SH-SY5Y (cell line): Measurements from ENCODE around the gene ZNF787.

Experiments
- GATA2 ChIP-seq: IDR thresholded peaks from 2 replicates; pipeline ENCODE4 v1.6.1; 2011; ENCODE audit warnings: mild to moderate bottlenecking, low read depth, low read length
- GATA3 ChIP-seq: IDR thresholded peaks from 2 replicates; pipeline ENCODE4 v1.6.1; 2011; ENCODE audit warnings: low read depth, mild to moderate bottlenecking, low read length, moderate library complexity

DNA sequence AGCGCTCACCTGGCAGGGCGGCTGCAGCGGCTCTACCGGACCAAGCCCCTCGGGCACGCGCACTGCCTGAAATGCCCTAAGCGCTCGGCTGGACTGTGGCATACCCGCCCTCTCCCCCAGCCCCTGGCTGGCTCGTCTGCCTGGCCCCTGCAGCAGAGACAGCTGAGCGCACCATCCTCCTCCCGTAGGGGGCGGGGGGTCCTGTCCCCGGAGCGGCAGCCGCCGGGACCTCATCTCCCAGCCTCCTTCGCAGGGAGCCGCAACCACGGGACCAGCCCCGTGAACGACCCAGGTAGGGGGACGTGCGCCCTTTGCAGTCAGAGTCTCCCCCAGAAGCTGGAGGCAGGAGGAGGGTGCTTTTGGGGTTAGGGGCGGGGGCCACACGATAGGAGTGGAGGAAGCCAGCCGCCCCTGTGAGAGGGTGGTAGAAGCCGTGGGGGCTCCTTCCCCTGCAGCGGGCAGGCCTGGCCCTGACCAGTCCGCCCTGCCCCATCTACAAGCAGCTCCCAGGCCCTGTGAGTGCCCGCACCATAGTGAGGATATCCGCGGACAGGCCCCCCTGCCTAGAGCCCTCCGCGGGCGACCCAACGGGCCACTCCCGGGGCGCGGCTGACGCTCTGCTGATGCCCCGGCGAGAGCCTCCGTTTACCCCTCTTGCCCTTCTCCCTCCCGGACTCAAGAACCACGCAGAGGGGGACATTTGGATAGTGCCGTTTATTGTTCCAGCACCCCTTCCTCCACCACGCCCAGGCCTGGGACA lies 34.2 kb downstream of the ZNF787 start:
- TF ChIP-seq GATA3 (no peak), GATA2 (no peak)
